HG03571 (cell line): Measurements from ENCODE around the gene SSBP3.
"Not testable (repeated sequence)": the region's sequence is repeated elsewhere in the genome, so short reads cannot be mapped to it uniquely, and the experiment has no call there.

Experiments
- ATAC-seq: cut with Tn5 transposase; IDR thresholded peaks from one replicate; pipeline ENCODE4 v1.9.1; 2021; ENCODE audit not compliant: unreplicated experiment

The SSBP3 gene

GRCh38 chr1:54250670-54251069 is 155.5 kb downstream of the SSBP3 start:
- no peak for ATAC-seq

GRCh38 chr1:54249819-54250435 is 156.3 kb downstream of the SSBP3 start:
- no peak for ATAC-seq

- no peak for ATAC-seq
Measured at GRCh38 chr1:54248966-54249365, 157.2 kb downstream of the SSBP3 start.

- ATAC-seq: no peak
Measured at GRCh38 chr1:54247863-54248515, 158.2 kb downstream of the SSBP3 start.

GRCh38 chr1:54246116-54246721 is 160.0 kb downstream of the SSBP3 start:
- ATAC-seq: no peak

- no peak for ATAC-seq
Measured at GRCh38 chr1:54245501-54245900, 160.7 kb downstream of the SSBP3 start.

- no peak for ATAC-seq
Measured at GRCh38 chr1:54244655-54245054, 161.5 kb downstream of the SSBP3 start.

- ATAC-seq: no peak
Measured at GRCh38 chr1:54243022-54243421, 163.2 kb downstream of the SSBP3 start.

- ATAC-seq: no peak
Measured at GRCh38 chr1:54241364-54241763, 164.8 kb downstream of the SSBP3 start.

- ATAC-seq: no peak
Measured at GRCh38 chr1:54240741-54241335, 165.4 kb downstream of the SSBP3 start.

- ATAC-seq: no peak
Measured at GRCh38 chr1:54239631-54240031, 166.6 kb downstream of the SSBP3 start.

GRCh38 chr1:54239035-54239383 is 167.2 kb downstream of the SSBP3 start:
- ATAC-seq: no peak

GRCh38 chr1:54238353-54239034 is 167.7 kb downstream of the SSBP3 start:
- ATAC-seq: no peak

- ATAC-seq: no peak
Measured at GRCh38 chr1:54237586-54237985, 168.6 kb downstream of the SSBP3 start.

- ATAC-seq: no peak
Measured at GRCh38 chr1:54234284-54234683, 171.9 kb downstream of the SSBP3 start.

GRCh38 chr1:54233196-54233595 is 173.0 kb downstream of the SSBP3 start:
- ATAC-seq: not testable (repeated sequence)

GRCh38 chr1:54230507-54231339 is 175.5 kb downstream of the SSBP3 start:
- no peak for ATAC-seq

- no peak for ATAC-seq
Measured at GRCh38 chr1:54229281-54229891, 176.8 kb downstream of the SSBP3 start.

- ATAC-seq: no peak
Measured at GRCh38 chr1:54228638-54229079, 177.5 kb downstream of the SSBP3 start.

- no peak for ATAC-seq
Measured at GRCh38 chr1:54227891-54228310, 178.3 kb downstream of the SSBP3 start.
